Cerebellar cortex (tissue), 1 donor: Measurements from ENCODE around the gene ZMYM3.
A peak's percentile ranks its signal among the peaks of the same experiment; 100 is the strongest.
"Not testable (repeated sequence)": the region's sequence is repeated elsewhere in the genome, so short reads cannot be mapped to it uniquely, and the experiment has no call there.

Experiments used
- DNase-seq: peaks from one replicate; pipeline ENCODE4 v3.0.0-alpha.2; 2015; ENCODE audit warnings: low spot score

The ZMYM3 gene

DNA sequence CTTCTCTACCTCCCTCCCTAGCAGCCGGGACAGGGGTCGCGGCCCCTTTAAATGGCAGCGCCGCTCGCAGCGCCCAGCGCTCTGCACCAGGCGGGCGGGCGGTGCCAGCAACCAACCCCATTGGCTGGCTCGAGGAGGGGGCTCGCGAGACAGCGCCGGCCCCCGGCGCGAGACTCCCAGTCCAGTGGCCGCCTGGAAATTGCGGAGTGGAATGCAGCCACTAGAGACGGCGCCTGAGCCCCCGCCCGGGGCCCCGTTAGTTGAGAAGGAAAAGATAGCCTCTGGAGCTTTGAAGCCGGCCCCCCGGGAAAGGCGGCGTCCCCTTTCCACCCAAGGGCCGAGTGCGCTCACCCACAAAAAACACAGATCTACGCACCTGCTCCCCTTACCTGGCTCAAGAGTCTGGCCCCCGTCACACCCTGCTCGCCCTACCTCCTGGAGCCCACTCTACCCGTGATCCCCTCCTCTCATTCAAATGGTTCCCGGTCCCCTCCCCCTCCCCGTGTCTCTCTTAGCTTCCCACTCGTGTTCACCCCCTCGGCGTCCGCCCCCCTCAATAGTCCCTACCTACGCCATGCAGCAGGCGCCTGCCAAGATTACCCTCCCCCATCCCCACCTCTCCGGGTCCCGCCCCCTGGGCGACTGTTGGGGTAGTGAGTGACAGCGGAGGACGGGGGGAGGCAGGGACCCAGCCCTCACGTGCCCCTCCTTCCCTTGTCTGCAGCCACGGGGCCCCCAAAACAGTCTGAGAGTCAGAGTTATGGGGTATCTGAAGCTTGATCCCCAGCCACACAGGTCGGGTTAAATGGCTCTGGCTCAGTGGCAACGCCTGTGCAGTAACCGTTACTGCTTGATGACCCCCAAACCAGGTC lies at the start of gene ZMYM3:
ZMYM3 (minus strand) TSS at position 49 of the 872 bp plus-strand sequence. CDS start 885 bp downstream, outside the sequence.
- DNase-seq = peak; percentile 83

DNA sequence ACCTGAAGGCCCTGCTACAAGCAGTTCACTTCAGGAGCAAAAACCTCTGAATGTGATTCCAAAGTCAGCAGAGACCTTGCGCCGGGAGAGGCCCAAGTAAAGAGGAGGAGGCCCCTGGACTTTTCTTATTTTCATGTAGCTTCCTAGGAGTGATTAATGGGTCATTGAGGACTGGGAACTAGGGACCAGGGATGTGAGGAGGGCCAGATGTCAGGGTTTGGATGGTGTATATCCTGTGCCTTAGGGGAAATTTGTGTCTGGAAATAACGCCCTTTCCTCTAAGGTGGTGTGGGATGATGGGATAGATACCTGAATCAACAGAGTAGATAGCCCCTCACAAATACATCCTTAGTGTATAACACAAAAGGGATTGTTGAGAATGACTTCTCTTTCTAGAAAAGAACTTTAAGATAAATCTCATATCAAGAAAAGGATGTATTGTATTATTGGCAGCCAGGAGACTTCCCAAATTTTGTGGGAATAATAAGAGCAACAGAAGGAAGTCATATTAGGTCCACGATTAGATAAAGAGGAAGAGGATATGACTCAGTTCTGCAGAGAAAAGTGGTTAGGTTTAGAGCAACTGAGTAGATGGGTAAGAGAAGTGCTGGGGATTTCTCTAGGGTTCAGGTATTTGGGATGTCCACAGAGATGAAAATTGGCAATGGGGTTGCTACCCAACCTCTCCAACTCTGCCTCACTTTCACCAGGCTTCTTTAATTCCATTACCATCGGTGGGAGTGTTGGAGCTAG lies 48.7 kb upstream of the ZMYM3 start:
- no peak for DNase-seq

DNA sequence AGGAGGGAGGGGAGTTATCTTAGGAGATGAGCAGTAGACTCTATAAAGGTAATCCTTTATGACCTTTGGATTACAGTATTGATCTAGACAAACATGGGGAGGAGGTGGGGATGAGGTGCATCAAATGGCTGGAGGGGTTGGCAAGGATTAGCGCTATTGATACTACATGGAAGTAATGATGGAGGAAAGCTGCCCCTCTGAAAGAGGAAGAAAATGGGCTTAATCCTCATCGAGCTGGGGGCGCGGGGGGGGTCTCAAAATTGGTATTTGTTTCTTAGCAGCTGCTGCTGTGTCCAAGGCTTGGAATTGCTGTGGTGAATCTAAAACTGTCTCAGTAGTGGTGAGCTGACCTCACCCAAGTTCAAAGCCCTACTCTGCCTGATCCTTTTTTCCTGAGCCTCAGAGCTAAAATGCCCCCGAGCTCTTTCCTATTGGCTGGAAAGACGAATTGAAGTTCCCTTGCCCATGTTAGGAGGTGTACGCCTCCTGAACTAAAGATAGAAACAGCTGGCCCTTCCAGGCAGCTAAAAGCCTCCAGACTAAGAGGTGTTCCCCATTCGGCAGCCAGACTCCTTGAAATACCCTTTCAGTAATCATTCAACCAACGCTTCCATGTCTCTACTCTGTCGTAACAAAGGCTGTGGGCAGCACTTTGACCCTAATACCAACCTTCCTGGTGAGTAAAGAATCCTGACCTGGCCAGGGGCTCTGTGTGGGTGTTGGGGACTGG lies 47.4 kb upstream of the ZMYM3 start, which contains the start of gene ITGB1BP2:
ITGB1BP2 (plus strand) TSS at position 556 of the 730 bp plus-strand sequence; CDS start at position 613, 57 bp downstream.
- DNase-seq = peak; percentile 51

DNA sequence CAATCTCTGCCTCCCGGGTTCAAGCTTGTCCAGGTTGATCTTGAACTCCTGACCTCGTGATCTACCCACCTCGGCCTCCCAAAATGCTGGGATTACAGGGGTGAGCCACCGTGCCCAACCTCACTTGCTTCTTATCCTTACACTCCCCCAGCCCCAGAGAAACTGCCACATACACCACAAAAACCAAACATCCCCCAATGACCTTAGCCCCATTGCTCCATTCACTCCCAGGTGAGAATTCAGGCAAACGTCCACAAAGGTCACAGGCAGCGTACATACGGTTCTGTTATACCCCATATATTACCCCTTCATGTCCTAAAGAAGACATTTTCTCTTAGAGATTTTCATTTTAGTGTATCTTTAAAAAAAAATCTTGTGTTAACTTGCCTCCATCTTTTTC lies 46.6 kb upstream of the ZMYM3 start:
- DNase-seq = not testable (repeated sequence)

DNA sequence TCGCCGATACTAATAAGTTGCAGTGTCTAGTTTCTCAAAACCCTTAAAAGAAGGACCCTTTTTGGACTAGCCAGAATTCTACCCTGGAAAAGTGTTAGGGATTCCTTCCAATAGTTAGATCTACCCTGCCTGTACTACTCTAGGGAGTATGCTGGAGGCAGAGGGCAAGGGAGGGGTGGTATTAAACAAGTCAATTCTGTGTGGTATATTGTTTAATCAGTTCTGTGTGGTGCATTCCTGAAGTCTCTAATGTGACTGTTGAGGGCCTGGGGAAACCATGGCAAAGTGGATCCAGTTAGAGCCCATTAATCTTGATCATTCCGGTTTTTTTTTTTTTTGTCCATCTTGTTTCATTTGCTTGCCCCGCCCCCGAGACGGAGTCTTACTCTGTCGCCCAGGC lies 46.1 kb upstream of the ZMYM3 start:
- not testable (repeated sequence) for DNase-seq

DNA sequence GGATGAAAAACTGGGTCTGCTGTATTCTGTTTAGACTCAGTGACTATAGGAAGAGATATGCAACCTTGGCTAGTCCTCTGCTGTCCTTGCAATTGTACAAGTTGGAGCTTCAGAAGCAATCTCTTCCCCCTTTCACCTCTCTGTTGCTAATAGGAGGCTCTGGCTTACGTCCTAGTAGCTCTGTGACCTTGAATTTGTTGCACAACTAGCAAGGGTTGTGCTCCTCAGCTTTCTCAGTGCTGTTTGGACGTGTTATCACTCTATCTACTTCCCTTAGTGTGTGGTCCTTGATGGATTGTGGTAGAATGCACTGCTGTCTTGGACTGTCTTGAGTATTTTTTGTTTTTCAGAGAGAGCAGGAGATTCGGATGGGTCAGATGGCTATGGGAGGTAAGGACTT lies 44.2 kb upstream of the ZMYM3 start:
- DNase-seq = no peak

DNA sequence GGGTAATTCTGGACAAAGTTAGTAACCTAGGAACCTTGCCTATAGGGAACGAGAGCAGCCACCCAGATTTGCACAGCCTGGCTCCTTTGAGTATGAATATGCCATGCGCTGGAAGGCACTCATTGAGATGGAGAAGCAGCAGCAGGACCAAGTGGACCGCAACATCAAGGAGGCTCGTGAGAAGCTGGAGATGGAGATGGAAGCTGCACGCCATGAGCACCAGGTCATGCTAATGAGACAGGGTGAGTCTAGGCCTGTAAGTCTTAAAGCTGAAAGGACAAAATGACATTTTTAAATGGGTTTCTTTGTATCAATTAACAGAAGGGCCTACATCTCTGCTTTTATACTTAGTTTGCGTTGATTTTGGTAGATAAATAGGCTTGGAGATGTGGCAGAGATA lies 42.9 kb upstream of the ZMYM3 start:
- no peak for DNase-seq

DNA sequence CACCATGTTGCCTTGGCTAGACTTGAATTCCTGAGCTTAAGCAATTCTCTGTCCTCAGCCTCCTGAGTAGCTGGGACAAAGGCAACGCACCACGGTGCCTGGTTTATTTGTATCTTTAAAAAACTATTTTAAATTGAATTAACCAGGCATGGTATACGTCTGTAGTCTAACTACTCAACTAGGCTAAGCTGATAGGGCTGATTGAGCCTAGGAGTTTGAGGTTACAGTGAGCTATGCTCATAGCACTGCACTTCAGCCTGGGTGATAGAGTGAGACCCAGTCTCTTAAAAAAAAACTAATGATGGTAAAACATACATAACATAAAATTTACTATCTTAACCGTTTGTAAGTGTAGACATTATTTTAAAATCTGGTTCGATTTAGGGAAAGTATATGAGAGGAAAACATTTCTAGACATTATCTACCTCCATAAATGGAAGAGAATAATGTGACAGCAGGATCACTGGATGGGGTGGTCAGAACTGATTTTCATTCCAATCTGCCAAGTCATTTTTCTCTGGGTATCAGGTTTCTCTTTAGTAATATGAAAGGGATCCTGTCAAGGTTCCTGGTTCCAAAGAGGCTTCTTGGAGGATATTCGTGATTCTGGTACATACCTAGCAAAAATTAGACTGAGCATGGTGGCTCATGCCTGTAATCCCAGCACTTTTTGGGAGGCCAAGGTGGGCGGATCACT lies 38.9 kb upstream of the ZMYM3 start:
- DNase-seq = no peak

DNA sequence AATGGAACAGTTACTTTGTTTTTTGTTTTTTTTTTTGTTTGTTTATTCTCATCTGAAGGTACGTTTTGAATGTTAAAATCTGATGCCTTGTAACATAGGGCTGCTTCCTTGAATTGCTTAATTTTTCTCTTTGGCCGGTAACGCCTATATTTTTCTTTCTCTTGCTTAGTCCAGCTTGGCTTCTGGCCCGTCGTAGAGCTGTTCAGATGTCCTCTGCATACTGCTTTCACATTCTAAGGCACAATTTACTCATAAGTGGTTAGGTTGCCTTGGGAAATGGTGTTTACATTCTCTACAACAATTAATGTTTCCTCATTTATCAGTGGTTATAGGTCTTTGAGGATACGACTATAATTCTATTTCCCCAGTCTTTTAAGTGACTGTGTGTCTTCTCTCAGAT lies 37.4 kb upstream of the ZMYM3 start:
- no peak for DNase-seq

DNA sequence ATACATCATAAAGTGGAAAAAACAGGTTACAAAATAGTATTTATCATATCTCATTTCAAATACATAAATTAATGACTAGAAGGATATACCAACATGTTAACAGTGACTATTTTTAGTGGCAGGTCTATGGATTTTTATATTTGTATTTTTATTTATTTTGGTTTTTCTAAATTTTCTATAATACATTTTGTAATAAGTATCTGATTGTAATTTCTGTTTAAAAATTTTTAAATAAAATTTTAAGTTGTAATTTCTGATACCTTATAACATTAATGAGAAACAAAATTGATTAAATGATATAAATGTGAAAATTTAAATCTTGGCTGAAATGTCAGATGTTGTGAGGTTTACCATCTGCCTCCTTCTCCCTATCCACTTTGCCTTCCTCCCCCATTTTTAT lies 32.0 kb upstream of the ZMYM3 start:
- DNase-seq = no peak

DNA sequence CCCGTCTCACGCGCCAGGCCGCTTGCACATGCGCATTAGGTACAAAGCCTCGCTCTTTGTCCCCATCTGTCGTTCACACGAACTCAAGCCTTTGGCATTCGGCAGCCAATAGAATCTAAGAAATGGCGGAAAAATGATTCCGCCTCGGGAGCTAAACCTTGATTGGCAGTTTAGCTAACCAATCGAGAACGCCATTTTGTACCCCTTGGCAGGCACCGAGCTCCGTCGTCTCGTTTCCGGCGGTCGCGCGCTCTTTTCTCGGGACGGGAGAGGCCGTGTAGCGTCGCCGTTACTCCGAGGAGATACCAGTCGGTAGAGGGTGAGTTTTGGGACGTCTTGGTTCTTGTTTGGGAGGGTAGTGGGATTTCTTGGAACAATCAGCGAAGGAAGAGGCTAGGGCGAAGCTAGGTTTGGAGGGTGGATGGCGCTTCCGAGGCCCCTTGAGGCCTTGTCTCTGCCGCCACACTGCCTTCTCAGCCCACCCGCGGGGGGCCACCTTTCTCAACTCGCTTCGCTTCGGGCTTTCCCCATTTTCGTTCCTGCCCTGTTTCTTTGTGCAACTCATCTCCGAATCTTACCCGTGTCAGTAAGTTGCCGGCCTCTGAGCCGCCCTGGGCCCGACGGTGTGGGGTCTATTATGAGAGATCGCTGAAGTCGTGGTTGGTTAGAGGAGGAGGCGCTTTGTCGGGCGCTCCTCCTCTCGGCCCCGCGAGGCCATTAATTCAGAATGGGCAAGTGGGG lies 29.6 kb upstream of the ZMYM3 start, which contains the start of gene NONO:
NONO (plus strand) TSS at position 233 of the 741 bp plus-strand sequence. CDS start 7,003 bp downstream, outside the sequence.
- peak; percentile 97 for DNase-seq

DNA sequence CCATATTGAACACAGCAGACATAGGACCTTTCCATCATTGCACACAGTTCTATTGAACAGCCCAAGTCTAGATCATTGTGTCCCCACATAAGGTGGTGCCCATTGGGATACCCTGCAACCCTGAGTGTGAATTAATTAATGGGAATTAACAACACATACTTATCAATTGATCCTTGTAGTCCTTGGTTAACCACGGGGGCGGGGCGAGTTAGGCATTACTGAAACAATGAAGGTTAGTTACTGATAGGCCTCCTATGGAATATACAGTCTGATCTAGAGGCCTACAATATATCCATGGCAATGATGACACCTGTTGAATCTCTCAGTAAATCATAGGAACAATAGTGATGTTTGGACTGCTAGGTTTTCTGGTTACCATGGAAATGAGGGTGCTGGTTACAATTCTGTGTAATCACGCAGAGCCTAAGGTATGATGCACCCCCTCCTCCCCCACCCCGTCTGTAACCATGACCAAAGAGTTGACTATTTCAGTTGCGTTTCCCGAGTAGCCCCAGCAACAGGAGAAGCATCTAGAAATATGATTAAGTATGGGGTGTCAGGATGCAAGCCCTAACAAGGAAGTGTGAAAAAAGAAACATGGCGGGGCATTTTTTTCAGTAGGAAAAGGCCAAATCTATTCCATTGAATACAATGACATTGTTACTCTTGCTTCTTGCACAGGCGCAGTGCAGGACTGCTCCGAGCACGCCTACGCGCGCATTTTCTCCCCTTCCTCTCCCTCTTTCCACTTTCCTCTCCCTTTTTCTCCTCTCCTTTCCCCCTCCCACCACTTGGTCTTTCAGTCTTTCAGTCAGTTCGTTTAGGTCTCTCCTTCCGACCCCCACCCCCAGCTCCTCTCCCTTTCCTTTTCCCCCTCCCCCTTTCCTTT lies 28.8 kb upstream of the ZMYM3 start:
- DNase-seq = no peak

DNA sequence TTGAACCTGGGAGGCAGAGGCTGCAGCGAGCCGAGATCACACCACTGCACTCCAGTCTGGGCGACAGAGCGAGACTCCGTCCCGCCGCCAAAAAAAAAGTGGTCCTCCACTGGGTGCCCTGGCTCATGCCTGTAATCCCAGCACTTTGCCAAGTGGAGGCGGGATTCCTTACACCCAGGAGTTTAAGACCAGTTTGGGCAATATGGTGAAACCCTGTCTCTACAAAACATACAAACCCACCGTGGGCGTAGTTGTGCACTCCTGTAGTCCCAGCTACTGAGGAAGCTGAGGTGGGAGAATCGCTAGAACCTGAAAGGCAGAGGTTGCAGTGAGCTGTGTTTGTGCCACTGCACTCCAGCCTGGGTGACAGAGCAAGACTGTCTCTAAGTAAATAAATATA lies 27.4 kb upstream of the ZMYM3 start:
- DNase-seq = not testable (repeated sequence)

DNA sequence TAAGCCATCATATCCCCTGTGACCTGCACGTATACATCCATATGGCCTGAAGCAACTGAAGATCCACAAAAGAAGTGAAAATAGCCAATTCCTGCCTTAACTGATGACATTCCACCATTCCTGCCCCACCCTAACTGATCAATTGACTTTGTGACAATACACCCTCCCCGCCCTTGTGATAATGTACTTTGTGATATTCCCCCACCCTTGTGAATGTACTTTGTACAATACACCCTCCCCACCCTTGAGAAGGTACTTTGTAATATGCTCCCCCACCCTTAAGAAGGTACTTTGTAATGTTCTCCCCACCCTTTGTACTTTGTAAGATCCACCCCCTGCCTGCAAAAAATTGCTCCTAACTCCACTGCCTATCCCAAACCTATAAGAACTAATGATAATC lies 18.4 kb upstream of the ZMYM3 start:
- DNase-seq = not testable (repeated sequence)

DNA sequence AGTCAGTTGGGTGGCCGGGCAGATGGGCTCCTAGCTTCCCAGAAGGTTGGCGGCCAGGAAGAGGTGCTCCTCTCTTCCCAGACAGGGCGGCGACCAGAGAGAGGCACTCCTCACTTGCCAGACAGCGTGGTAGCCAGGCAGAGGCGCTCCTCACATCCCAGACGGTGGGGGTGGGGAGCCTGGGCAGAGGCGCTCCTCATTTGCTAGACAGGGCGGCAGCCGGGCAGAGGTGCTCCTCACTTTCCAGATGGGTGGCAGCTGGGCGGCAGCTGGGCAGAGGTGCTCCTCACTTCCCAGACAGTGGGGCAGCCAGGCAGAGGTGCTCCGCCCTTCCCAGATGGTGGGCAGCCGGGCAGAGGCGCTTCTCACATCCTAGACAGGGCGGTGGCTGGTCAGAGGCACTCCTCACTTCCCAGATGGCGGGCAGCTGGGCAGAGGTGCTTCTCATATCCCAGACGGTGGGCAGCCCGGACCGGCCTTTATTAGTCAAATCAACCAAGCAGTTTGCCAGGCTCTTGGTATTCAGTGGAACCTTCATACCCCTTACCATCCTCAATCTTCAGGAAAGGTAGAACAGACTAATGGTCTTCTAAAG lies 16.0 kb upstream of the ZMYM3 start:
- DNase-seq = no peak

DNA sequence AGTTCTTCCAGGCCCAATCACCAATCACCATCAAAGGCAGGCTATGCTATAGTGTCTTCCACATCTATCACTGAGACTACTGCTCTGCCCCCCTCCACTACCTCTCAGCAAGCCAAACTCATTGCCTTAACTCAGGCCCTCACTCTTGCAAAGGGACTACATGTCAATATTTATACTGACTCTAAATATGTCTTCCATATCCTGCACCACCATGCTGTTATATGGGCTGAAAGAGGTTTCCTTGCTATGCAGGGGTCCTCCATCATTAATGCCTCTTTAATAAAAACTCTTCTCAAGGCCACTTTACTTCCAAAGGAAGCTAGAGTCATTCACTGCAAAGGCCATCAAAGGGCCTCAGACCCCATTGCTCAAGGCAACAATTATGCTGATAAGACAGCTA lies 14.7 kb upstream of the ZMYM3 start:
- not testable (repeated sequence) for DNase-seq

DNA sequence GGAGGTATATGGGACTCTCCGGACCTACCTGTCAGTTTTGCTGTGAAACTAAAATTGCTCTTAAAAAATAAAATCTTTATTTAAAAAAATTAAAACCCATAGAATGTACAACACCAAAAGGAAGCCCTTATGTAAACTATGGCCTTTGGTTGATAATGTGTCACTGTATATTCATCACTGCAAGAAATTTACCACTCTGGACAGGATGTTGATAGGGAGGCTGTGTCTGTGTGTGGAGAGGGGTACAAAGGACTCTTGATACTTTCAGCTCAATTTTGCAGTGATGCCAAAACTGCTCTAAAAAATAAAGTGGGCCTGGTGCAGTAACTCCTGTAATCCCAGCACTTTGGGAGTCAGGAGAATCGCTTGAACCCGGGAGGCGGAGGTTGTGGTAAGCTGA lies 2.9 kb upstream of the ZMYM3 start:
- no peak for DNase-seq

DNA sequence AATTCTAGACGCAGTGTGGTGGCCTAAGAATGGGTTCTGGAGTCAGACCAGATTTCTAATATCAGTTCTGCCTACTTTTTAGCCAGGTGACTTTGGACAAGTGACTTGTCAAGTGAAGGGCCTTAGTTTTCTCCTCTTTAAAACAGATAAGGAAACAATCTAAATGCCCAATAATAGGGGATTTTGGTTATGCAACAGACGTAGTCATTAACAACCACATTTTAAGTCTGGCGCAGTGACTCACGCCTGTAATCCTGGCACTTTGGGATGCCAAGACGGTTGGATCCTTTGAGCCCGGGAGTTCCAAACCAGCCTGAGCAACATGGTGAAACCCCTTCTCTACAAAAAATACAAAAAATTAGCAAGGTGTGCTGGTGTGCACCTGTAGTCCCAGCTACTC lies 2.1 kb upstream of the ZMYM3 start:
- no peak for DNase-seq
